Lower leg skin (tissue), 3 donors: ENCODE results near the gene CALD1.

Experiments
- CTCF ChIP-seq, 3 donors: fragments of 450-650 bp; IDR thresholded peaks; one replicate each; pipeline ENCODE4 v1.5.1; 2016; ENCODE audit warnings: antibody characterized with exemption in 3 of 3, mild to moderate bottlenecking in 3 of 3, moderate library complexity in 2 of 3
- POLR2A ChIP-seq, 2 donors: fragments of 450-650 bp; IDR thresholded peaks; one replicate each; pipeline ENCODE4 v1.6.1; 2016 to 2017; ENCODE audit warnings: antibody characterized with exemption in 2 of 2, mild to moderate bottlenecking in 1 of 2, moderate library complexity in 1 of 2

- no peak for TF ChIP-seq CTCF (IDR thresholded peaks at IDR 0.05)
- TF ChIP-seq POLR2A (IDR thresholded peaks at IDR 0.05): no peak
Observed at GRCh38 chr7:134779741-134780065, 269 bp downstream of the CALD1 start.
